SK-N-SH (cell line): ENCODE data around the gene OTC. TPM values are rescaled to one million over a fixed set of nuclear protein-coding genes. Genes with fewer than 3 reads are reported as not detected.

Source experiments
- CTCF ChIA-PET: fragments of 300-600, 350-600 bp; formaldehyde crosslinking; extraction: SDS; loops from one replicate; lab custom pipeline; 2021; lab: Yijun Ruan, JAX
- POLR2A ChIA-PET: fragments of 350-600 bp; sonication (Branson Sonifier 250); formaldehyde crosslinking; extraction: SDS; loops from one replicate; lab custom pipeline; 2020; ENCODE audit warnings: antibody characterized with exemption, inconsistent platforms; lab: Yijun Ruan, JAX
- DNase-seq: peaks from one replicate; pipeline ENCODE4 v3.0.0; 2012
- H2AFZ ChIP-seq: fragments of 200-600 bp; sonication (generic); 2 replicates; pipeline ENCODE4 v1.8.1; 2016; ENCODE audit warnings: antibody characterized with exemption, mild to moderate bottlenecking, low read depth
- H3F3A ChIP-seq: fragments of 200-600 bp; sonication (generic); replicated peaks from 2 replicates; pipeline ENCODE3; 2016; ENCODE audit warnings: antibody characterized with exemption, mild to moderate bottlenecking; ENCODE audit not compliant: insufficient read depth
- H3K27ac ChIP-seq, 2 experiments: fragments of 200-500 bp in 1 of 2; fragments of 200-600 bp in 1 of 2; sonication (Bioruptor generic) in 1 of 2; sonication (generic), shearing (Covaris generic) in 1 of 2; 2 replicates each; pipeline versions ENCODE4 v1.5.1 to v1.6.1; 2014 to 2016; ENCODE audit warnings: low read depth in 2 of 2, inconsistent platforms in 1 of 2, low read length in 1 of 2, mild to moderate bottlenecking in 1 of 2, mixed read lengths in 1 of 2
- H3K27me3 ChIP-seq: fragments of 200-600 bp; sonication (generic), shearing (Covaris generic); 2 replicates; pipeline ENCODE4 v1.6.1; 2016; ENCODE audit warnings: mixed run types; ENCODE audit not compliant: insufficient read depth
- H3K36me3 ChIP-seq, 2 experiments: fragments of 200-500 bp in 1 of 2; fragments of 200-600 bp in 1 of 2; sonication (Bioruptor generic) in 1 of 2; sonication (generic) in 1 of 2; replicated peaks in 1 of 2; 2 replicates each; pipeline versions ENCODE3 to v1.5.1; 2014 to 2016; ENCODE audit warnings: low read length in 1 of 2, mild to moderate bottlenecking in 1 of 2; ENCODE audit not compliant: insufficient read depth in 2 of 2, control insufficient read depth in 1 of 2
- H3K4me1 ChIP-seq, 2 experiments: fragments of 200-500 bp in 1 of 2; fragments of 200-600 bp in 1 of 2; sonication (Bioruptor generic) in 1 of 2; sonication (generic), shearing (Covaris generic) in 1 of 2; 2 replicates each; pipeline versions ENCODE4 v1.5.1 to v1.6.1; 2014 to 2016; ENCODE audit warnings: low read depth in 1 of 2, low read length in 1 of 2, mixed run types in 1 of 2; ENCODE audit not compliant: insufficient read depth in 2 of 2, control insufficient read depth in 1 of 2
- H3K4me2 ChIP-seq: fragments of 200-600 bp; sonication (generic), shearing (Covaris generic); 2 replicates; pipeline ENCODE4 v1.6.1; 2017; ENCODE audit warnings: mixed run types
- H3K4me3 ChIP-seq, 2 experiments: fragments of 200-500 bp in 1 of 2; fragments of 200-600 bp in 1 of 2; sonication (Bioruptor generic) in 1 of 2; sonication (generic), shearing (Covaris generic) in 1 of 2; 2 replicates each; pipeline versions ENCODE4 v1.5.1 to v1.8.1; 2014 to 2016; ENCODE audit warnings: low read depth in 2 of 2, inconsistent platforms in 1 of 2, low read length in 1 of 2, mild to moderate bottlenecking in 1 of 2, mixed read lengths in 1 of 2, moderate library complexity in 1 of 2
- H3K79me2 ChIP-seq: fragments of 200-600 bp; sonication (generic); 2 replicates; pipeline ENCODE4 v1.8.1; 2017; ENCODE audit warnings: mild to moderate bottlenecking; ENCODE audit not compliant: insufficient read depth
- H3K9ac ChIP-seq: fragments of 200-600 bp; sonication (generic); 2 replicates; pipeline ENCODE4 v1.6.1; 2017; ENCODE audit warnings: mixed run types
- H3K9me2 ChIP-seq: fragments of 200-600 bp; sonication (generic); 2 replicates; pipeline ENCODE4 v1.6.1; 2017; ENCODE audit warnings: mixed run types
- H3K9me3 ChIP-seq: fragments of 200-600 bp; sonication (generic); 2 replicates; pipeline ENCODE4 v1.6.1; 2017; ENCODE audit warnings: mixed run types, mild to moderate bottlenecking, moderate library complexity
- H4K20me1 ChIP-seq: fragments of 200-600 bp; sonication (generic); 2 replicates; pipeline ENCODE4 v1.6.1; 2017; ENCODE audit warnings: mild to moderate bottlenecking, mixed run types; ENCODE audit not compliant: insufficient read depth
- EZH2phosphoT487 ChIP-seq: fragments of 200-600 bp; sonication (generic); IDR thresholded peaks from 2 replicates; pipeline ENCODE4 v1.6.1; 2017; ENCODE audit warnings: low read depth, mixed run types, mild to moderate bottlenecking, antibody characterized with exemption, moderate library complexity, borderline replicate concordance
- FOXJ3 ChIP-seq: sonication (generic); formaldehyde crosslinking; IDR thresholded peaks from 2 replicates; pipeline ENCODE4 v1.5.1; 2020; ENCODE audit warnings: mild to moderate bottlenecking, missing genetic modification reagents
- FOXM1 ChIP-seq: IDR thresholded peaks from 2 replicates; pipeline ENCODE4 v1.4.0; 2012; ENCODE audit warnings: low read depth, mild to moderate bottlenecking
- GABPA ChIP-seq: IDR thresholded peaks from 2 replicates; pipeline ENCODE4 v1.4.0; 2012; ENCODE audit warnings: low read depth, mild to moderate bottlenecking
- GATA2 ChIP-seq: sonication (generic); formaldehyde crosslinking; IDR thresholded peaks from 2 replicates; pipeline ENCODE4 v1.5.0; 2020; ENCODE audit warnings: mild to moderate bottlenecking, missing genetic modification reagents
- JUND ChIP-seq: IDR thresholded peaks from 2 replicates; pipeline ENCODE4 v1.4.0; 2012
- MEF2A ChIP-seq: IDR thresholded peaks from 2 replicates; pipeline ENCODE4 v1.4.0; 2012; ENCODE audit warnings: low read depth, borderline replicate concordance
- MXI1 ChIP-seq: IDR thresholded peaks from 2 replicates; pipeline ENCODE4 v1.6.1; 2012; ENCODE audit warnings: mild to moderate bottlenecking, low read depth, low read length, improper control_type of control experiment
- NFIC ChIP-seq: IDR thresholded peaks from 2 replicates; pipeline ENCODE4 v1.4.0; 2012; ENCODE audit warnings: borderline replicate concordance
- POLR2AphosphoS5 ChIP-seq: IDR thresholded peaks from 2 replicates; pipeline ENCODE4 v1.6.1; 2012; ENCODE audit warnings: low read depth, low read length
- RAD21 ChIP-seq: IDR thresholded peaks from 2 replicates; pipeline ENCODE4 v1.6.1; 2012; ENCODE audit warnings: mild to moderate bottlenecking, low read length
- RCOR1 ChIP-seq: fragments of 150-350 bp; IDR thresholded peaks from 2 replicates; pipeline ENCODE4 v1.6.1; 2017; ENCODE audit warnings: antibody characterized with exemption, low read length
- RFX5 ChIP-seq: IDR thresholded peaks from 2 replicates; pipeline ENCODE4 v1.6.1; 2012; ENCODE audit warnings: mild to moderate bottlenecking, improper control_type of control experiment, low read length
- SIN3A ChIP-seq: IDR thresholded peaks from 2 replicates; pipeline ENCODE4 v1.6.1; 2012; ENCODE audit warnings: low read depth, mild to moderate bottlenecking, low read length, moderate library complexity, borderline replicate concordance
- SMC3 ChIP-seq: IDR thresholded peaks from 2 replicates; pipeline ENCODE4 v1.6.1; 2012; ENCODE audit warnings: low read depth, low read length, improper control_type of control experiment
- TAF1 ChIP-seq: IDR thresholded peaks from 2 replicates; pipeline ENCODE4 v1.6.1; 2012; ENCODE audit warnings: low read depth, mild to moderate bottlenecking, low read length, moderate library complexity, borderline replicate concordance
- TCF12 ChIP-seq: IDR thresholded peaks from 2 replicates; pipeline ENCODE4 v1.4.0; 2012
- YY1 ChIP-seq: IDR thresholded peaks from 2 replicates; pipeline ENCODE4 v1.4.0; 2012; ENCODE audit warnings: low read depth, mild to moderate bottlenecking
- WGBS: methylation state at CpG from one replicate; pipeline ENCODE4 v1.1.6; 2017; ENCODE audit warnings: low lambda C conversion rate; 5-methylcytosine and 5-hydroxymethylcytosine counted together
- polyA plus RNA-seq, 3 experiments: library from polyadenylated mRNA; depleted of rRNA; stranded (reverse); fragments of >200 nt; gene quantifications; 2 replicates each; pipeline ENCODE4 v1.2.3, GENCODE V29; 2012
- TF ChIP-seq, protein P1 (sequence below): IDR thresholded peaks from 2 replicates; pipeline ENCODE4; 2012
- TF ChIP-seq, protein P2 (sequence below): IDR thresholded peaks from 2 replicates; pipeline ENCODE4 v1.4.0; 2012; ENCODE audit warnings: low read depth
- TF ChIP-seq, protein P3 (sequence below): fragments of 200-600 bp; sonication (generic); IDR thresholded peaks from 2 replicates; pipeline ENCODE4 v1.6.1; 2017; ENCODE audit warnings: antibody characterized with exemption, mild to moderate bottlenecking, moderate library complexity
- TF ChIP-seq, protein P4 (sequence below): fragments of 150-350 bp; IDR thresholded peaks from 2 replicates; pipeline ENCODE4 v1.6.1; 2017; ENCODE audit warnings: antibody characterized with exemption, low read length, low read depth, borderline replicate concordance
- TF ChIP-seq, protein P5 (sequence below): IDR thresholded peaks from 2 replicates; pipeline ENCODE4 v1.4.0; 2012; ENCODE audit warnings: low read depth, borderline replicate concordance
- TF ChIP-seq, protein P6 (sequence below): IDR thresholded peaks from 2 replicates; pipeline ENCODE4 v1.6.1; 2012; ENCODE audit warnings: mild to moderate bottlenecking, low read depth, low read length, moderate library complexity

Gene OTC
- polyA plus RNA-seq, 1 of the 3 experiments (the other 2 are of a cell fraction) = not detected

DNA sequence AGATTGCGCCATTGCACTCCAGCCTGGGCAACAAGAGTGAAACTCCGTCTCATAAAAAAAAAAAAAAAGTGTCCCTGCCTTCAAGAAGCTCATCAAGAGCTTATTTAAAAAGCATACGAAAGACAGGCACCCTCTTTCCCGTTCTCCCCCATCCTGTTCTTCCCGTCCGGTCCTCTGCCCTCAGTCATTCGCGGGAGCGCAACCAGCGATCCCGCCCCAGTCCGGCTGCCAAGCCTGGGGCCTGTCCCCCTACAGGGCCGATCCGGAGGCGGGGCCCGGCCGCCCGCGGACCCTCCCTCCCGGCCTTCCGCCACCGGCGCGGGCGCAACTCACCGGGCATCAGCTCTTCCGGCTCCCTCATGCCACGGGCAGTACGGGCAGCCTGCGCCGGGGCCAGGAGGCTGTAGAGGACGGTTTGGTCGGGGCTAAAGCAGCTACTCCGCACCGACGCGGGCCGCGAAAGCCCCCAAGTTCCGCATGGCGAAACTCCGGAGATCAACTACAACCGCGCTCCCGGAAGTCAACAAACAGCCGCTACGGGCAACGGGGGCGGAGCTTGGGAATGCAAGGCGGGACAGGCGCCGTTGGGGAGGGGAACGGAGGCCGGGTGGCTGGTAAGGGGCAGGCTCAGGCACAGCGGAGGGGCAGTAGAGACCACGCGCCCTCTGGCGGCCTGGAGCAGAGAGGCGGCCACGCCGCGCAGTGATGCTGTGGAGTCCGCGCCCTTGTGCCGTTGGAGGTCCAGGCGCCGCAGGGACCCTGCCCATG is 25.2 kb upstream of the OTC start, which contains the start of gene RPGR:
Gene RPGR (minus strand): TSS at position 503 of the 768 bp plus-strand sequence. CDS start 142 bp downstream, at position 361.
- Histone ChIP-seq H3K4me2 (peak within 1 kb of the TSS; percentile 79), H4K20me1 (no peaks in the 10 kb centered on the region), H3K9me2 (no peaks in the 10 kb centered on the region), H3K27ac (peak within 1 kb of the TSS; percentile 56 to 96), H3F3A (no peaks in the 10 kb centered on the region), H3K4me3 (peak within 1 kb of the TSS; percentile 69 to 73), H3K36me3 (no peaks in the 10 kb centered on the region), H3K9ac (peak within 1 kb of the TSS; percentile 92), H3K4me1 (peaks cover 0 to 3% of the 10 kb centered on the region in 2 experiments; a peak in 1 of 4 replicates), H2AFZ (peak within 1 kb of the TSS; percentile 82; the same call in 1 of the 2 replicates), H3K9me3 (no peaks in the 10 kb centered on the region), H3K27me3 (no peaks in the 10 kb centered on the region), H3K79me2 (peaks cover 24% of the 10 kb centered on the region)
- CTCF ChIA-PET = interaction anchor here (0.6 to 2.6 kb wide), 21 partner anchors 8 to 391 kb away, joined by 3 to 13 read pairs (median 4); partner anchors contain the start of gene OTC
- POLR2A ChIA-PET = no interaction called here
- peak; percentile 91 for DNase-seq
- WGBS = 13% methylated on average over 29 of the region's 67 CpGs
- TF ChIP-seq, protein P1, sequence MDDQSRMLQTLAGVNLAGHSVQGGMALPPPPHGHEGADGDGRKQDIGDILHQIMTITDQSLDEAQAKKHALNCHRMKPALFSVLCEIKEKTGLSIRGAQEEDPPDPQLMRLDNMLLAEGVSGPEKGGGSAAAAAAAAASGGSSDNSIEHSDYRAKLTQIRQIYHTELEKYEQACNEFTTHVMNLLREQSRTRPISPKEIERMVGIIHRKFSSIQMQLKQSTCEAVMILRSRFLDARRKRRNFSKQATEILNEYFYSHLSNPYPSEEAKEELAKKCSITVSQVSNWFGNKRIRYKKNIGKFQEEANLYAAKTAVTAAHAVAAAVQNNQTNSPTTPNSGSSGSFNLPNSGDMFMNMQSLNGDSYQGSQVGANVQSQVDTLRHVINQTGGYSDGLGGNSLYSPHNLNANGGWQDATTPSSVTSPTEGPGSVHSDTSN = no peak
- TF ChIP-seq SMC3 (peak; percentile 73), MXI1 (peak; percentile 84), SIN3A (peak; percentile 84; the same call in 1 of the 2 replicates), EZH2phosphoT487 (no peak), POLR2AphosphoS5 (0 out of 2 replicates have a peak, but pooled peaks have one; percentile 40), TAF1 (0 out of 2 replicates have a peak, but pooled peaks have one; percentile 4), NFIC (no peak), FOXJ3 (no peak), MEF2A (no peak), RCOR1 (no peak), FOXM1 (no peak), GATA2 (CRISPR knock-in tag) (no peak), RAD21 (peak; percentile 64), YY1 (no peak), JUND (no peak), TCF12 (peak; percentile 14; the same call in 1 of the 2 replicates), GABPA (peak; percentile 68), RFX5 (no peak)
- TF ChIP-seq, protein P2, sequence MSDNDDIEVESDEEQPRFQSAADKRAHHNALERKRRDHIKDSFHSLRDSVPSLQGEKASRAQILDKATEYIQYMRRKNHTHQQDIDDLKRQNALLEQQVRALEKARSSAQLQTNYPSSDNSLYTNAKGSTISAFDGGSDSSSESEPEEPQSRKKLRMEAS = peak; percentile 85
- TF ChIP-seq, protein P3, sequence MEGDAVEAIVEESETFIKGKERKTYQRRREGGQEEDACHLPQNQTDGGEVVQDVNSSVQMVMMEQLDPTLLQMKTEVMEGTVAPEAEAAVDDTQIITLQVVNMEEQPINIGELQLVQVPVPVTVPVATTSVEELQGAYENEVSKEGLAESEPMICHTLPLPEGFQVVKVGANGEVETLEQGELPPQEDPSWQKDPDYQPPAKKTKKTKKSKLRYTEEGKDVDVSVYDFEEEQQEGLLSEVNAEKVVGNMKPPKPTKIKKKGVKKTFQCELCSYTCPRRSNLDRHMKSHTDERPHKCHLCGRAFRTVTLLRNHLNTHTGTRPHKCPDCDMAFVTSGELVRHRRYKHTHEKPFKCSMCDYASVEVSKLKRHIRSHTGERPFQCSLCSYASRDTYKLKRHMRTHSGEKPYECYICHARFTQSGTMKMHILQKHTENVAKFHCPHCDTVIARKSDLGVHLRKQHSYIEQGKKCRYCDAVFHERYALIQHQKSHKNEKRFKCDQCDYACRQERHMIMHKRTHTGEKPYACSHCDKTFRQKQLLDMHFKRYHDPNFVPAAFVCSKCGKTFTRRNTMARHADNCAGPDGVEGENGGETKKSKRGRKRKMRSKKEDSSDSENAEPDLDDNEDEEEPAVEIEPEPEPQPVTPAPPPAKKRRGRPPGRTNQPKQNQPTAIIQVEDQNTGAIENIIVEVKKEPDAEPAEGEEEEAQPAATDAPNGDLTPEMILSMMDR = peak; percentile 71
- TF ChIP-seq, protein P4, sequence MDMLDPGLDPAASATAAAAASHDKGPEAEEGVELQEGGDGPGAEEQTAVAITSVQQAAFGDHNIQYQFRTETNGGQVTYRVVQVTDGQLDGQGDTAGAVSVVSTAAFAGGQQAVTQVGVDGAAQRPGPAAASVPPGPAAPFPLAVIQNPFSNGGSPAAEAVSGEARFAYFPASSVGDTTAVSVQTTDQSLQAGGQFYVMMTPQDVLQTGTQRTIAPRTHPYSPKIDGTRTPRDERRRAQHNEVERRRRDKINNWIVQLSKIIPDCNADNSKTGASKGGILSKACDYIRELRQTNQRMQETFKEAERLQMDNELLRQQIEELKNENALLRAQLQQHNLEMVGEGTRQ = no peak
- TF ChIP-seq, protein P5, sequence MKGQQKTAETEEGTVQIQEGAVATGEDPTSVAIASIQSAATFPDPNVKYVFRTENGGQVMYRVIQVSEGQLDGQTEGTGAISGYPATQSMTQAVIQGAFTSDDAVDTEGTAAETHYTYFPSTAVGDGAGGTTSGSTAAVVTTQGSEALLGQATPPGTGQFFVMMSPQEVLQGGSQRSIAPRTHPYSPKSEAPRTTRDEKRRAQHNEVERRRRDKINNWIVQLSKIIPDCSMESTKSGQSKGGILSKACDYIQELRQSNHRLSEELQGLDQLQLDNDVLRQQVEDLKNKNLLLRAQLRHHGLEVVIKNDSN = no peak
- TF ChIP-seq, protein P6, sequence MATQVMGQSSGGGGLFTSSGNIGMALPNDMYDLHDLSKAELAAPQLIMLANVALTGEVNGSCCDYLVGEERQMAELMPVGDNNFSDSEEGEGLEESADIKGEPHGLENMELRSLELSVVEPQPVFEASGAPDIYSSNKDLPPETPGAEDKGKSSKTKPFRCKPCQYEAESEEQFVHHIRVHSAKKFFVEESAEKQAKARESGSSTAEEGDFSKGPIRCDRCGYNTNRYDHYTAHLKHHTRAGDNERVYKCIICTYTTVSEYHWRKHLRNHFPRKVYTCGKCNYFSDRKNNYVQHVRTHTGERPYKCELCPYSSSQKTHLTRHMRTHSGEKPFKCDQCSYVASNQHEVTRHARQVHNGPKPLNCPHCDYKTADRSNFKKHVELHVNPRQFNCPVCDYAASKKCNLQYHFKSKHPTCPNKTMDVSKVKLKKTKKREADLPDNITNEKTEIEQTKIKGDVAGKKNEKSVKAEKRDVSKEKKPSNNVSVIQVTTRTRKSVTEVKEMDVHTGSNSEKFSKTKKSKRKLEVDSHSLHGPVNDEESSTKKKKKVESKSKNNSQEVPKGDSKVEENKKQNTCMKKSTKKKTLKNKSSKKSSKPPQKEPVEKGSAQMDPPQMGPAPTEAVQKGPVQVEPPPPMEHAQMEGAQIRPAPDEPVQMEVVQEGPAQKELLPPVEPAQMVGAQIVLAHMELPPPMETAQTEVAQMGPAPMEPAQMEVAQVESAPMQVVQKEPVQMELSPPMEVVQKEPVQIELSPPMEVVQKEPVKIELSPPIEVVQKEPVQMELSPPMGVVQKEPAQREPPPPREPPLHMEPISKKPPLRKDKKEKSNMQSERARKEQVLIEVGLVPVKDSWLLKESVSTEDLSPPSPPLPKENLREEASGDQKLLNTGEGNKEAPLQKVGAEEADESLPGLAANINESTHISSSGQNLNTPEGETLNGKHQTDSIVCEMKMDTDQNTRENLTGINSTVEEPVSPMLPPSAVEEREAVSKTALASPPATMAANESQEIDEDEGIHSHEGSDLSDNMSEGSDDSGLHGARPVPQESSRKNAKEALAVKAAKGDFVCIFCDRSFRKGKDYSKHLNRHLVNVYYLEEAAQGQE = no peak; the same call in 1 of the 2 replicates
